Mesendoderm (in vitro differentiated cells): ENCODE data around the gene ZNF84.

Experiments used
- DNase-seq: peaks from one replicate; pipeline ENCODE4 v3.0.0; 2013
- H2AK5ac ChIP-seq: 2 replicates; pipeline ENCODE4 v1.6.1; 2013; ENCODE audit warnings: low read length, inconsistent platforms
- H2BK120ac ChIP-seq: 2 replicates; pipeline ENCODE4 v1.6.1; 2013; ENCODE audit warnings: low read depth, mild to moderate bottlenecking, low read length, moderate library complexity, mixed read lengths
- H2BK15ac ChIP-seq: replicated peaks from 2 replicates; pipeline ENCODE4 v1.6.1; 2013; ENCODE audit warnings: low read depth, mild to moderate bottlenecking, moderate library complexity
- H2BK5ac ChIP-seq: 2 replicates; pipeline ENCODE4 v1.6.1; 2013; ENCODE audit warnings: low read length, inconsistent platforms
- H3K18ac ChIP-seq: 2 replicates; pipeline ENCODE4 v1.6.1; 2013; ENCODE audit warnings: mild to moderate bottlenecking, low read length, mixed read lengths
- H3K23ac ChIP-seq: one replicate; pipeline ENCODE4 v1.6.1; 2013; ENCODE audit warnings: low read length
- H3K27ac ChIP-seq: 2 replicates; pipeline ENCODE4 v1.5.1; 2013; ENCODE audit warnings: low read depth, mild to moderate bottlenecking, inconsistent platforms, low read length, moderate library complexity
- H3K27me3 ChIP-seq: 2 replicates; pipeline ENCODE4 v1.6.1; 2013; ENCODE audit warnings: low read length, control low read depth, mild to moderate bottlenecking, inconsistent platforms; ENCODE audit not compliant: insufficient read depth, poor library complexity
- H3K36me3 ChIP-seq: 2 replicates; pipeline ENCODE4 v1.6.1; 2013; ENCODE audit warnings: low read length, inconsistent platforms; ENCODE audit not compliant: control insufficient read depth, insufficient read depth
- H3K4ac ChIP-seq: one replicate; pipeline ENCODE4 v1.6.1; 2013; ENCODE audit warnings: low read depth, mild to moderate bottlenecking, low read length, moderate library complexity
- H3K4me1 ChIP-seq: 2 replicates; pipeline ENCODE4 v1.6.1; 2013; ENCODE audit warnings: low read depth, low read length, inconsistent platforms; ENCODE audit not compliant: control insufficient read depth
- H3K4me2 ChIP-seq: 2 replicates; pipeline ENCODE4 v1.6.1; 2013; ENCODE audit warnings: low read length
- H3K4me3 ChIP-seq: 2 replicates; pipeline ENCODE4 v1.5.1; 2013; ENCODE audit warnings: mild to moderate bottlenecking, low read length
- H3K56ac ChIP-seq: one replicate; pipeline ENCODE4 v1.6.1; 2013; ENCODE audit warnings: low read length
- H3K79me1 ChIP-seq: 2 replicates; pipeline ENCODE4 v1.6.1; 2013; ENCODE audit warnings: low read length, inconsistent platforms
- H3K79me2 ChIP-seq: 2 replicates; pipeline ENCODE4 v1.6.1; 2013; ENCODE audit warnings: mild to moderate bottlenecking, low read length; ENCODE audit not compliant: control insufficient read depth, insufficient read depth
- H3K9ac ChIP-seq: 2 replicates; pipeline ENCODE4 v1.6.1; 2013; ENCODE audit warnings: low read length, inconsistent platforms
- H4K5ac ChIP-seq: one replicate; pipeline ENCODE4 v1.6.1; 2013; ENCODE audit warnings: low read length
- H4K8ac ChIP-seq: one replicate; pipeline ENCODE4 v1.6.1; 2013; ENCODE audit warnings: low read depth, mild to moderate bottlenecking, control low read depth, low read length, moderate library complexity
- WGBS: extraction: QIAGEN DNeasy Blood & Tissue Kit; methylation state at CpG from one replicate; pipeline ENCODE4 v1.1.7; 2013; ENCODE audit warnings: low lambda C conversion rate, missing lambda C conversion rate; ENCODE audit not compliant: insufficient coverage; ENCODE audit errors: extremely low coverage; 5-methylcytosine and 5-hydroxymethylcytosine counted together

ZNF84 gene

GRCh38 chr12:133083345-133083744, 46.0 kb downstream of the ZNF84 start:
- Histone ChIP-seq H3K23ac (no peak overlapping the region), H3K27ac (no peak overlapping the region), H3K4ac (no peak overlapping the region), H3K36me3 (peaks cover 3% of the 10 kb centered on the region), H2BK15ac (no peak overlapping the region), H4K8ac (no peak overlapping the region), H3K18ac (no peak overlapping the region), H3K56ac (no peak overlapping the region), H3K27me3 (no peaks in the 10 kb centered on the region), H3K4me1 (no peaks in the 10 kb centered on the region), H3K79me1 (peaks cover 6% of the 10 kb centered on the region), H2AK5ac (no peak overlapping the region), H3K79me2 (peaks cover 8% of the 10 kb centered on the region), H3K9ac (no peak overlapping the region), H3K4me2 (no peak overlapping the region), H2BK5ac (no peak overlapping the region), H2BK120ac (no peak overlapping the region), H3K4me3 (no peak overlapping the region), H4K5ac (no peak overlapping the region)
- no CpG with 5 or more reads among the region's 6 CpGs for WGBS
- no peak for DNase-seq

GRCh38 chr12:133105620-133106019, 68.3 kb downstream of the ZNF84 start:
- H3K4ac ChIP-seq: no peak overlapping the region
- no peak overlapping the region for H3K4me2 ChIP-seq
- no peak overlapping the region for H3K9ac ChIP-seq
- H2BK15ac ChIP-seq: no peak overlapping the region
- H3K4me1 ChIP-seq: no peaks in the 10 kb centered on the region
- no peak overlapping the region for H2BK5ac ChIP-seq
- no CpG with 5 or more reads among the region's 3 CpGs for WGBS
- H3K79me2 ChIP-seq: no peaks in the 10 kb centered on the region
- DNase-seq: peak; percentile 26
- no peaks in the 10 kb centered on the region for H3K79me1 ChIP-seq
- no peak overlapping the region for H2BK120ac ChIP-seq
- no peaks in the 10 kb centered on the region for H3K27me3 ChIP-seq
- no peak overlapping the region for H3K18ac ChIP-seq
- no peak overlapping the region for H4K5ac ChIP-seq
- peak overlapping the region; percentile 27 for H3K4me3 ChIP-seq
- no peak overlapping the region for H3K23ac ChIP-seq
- H3K27ac ChIP-seq: no peak overlapping the region
- peaks cover 10% of the 10 kb centered on the region for H3K36me3 ChIP-seq
- no peak overlapping the region for H4K8ac ChIP-seq
- H2AK5ac ChIP-seq: no peak overlapping the region
- no peak overlapping the region for H3K56ac ChIP-seq

GRCh38 chr12:133106253-133106652, 68.9 kb downstream of the ZNF84 start:
- Histone ChIP-seq H2BK120ac (no peak overlapping the region), H4K5ac (no peak overlapping the region), H3K36me3 (peaks cover 9% of the 10 kb centered on the region), H3K79me1 (no peaks in the 10 kb centered on the region), H3K23ac (no peak overlapping the region), H3K4ac (no peak overlapping the region), H3K27ac (no peak overlapping the region), H3K4me1 (no peaks in the 10 kb centered on the region), H4K8ac (no peak overlapping the region), H3K9ac (no peak overlapping the region), H2BK15ac (no peak overlapping the region), H3K18ac (no peak overlapping the region), H3K27me3 (no peaks in the 10 kb centered on the region), H2AK5ac (no peak overlapping the region), H2BK5ac (no peak overlapping the region), H3K79me2 (no peaks in the 10 kb centered on the region), H3K56ac (no peak overlapping the region), H3K4me2 (no peak overlapping the region), H3K4me3 (peak overlapping the region; percentile 27)
- peak; percentile 52 for DNase-seq
- no CpG with 5 or more reads among the region's 5 CpGs for WGBS

GRCh38 chr12:133107121-133107520, 69.8 kb downstream of the ZNF84 start:
- no peak overlapping the region for H2BK120ac ChIP-seq
- DNase-seq: no peak
- no peak overlapping the region for H3K18ac ChIP-seq
- H3K56ac ChIP-seq: no peak overlapping the region
- no peak overlapping the region for H2AK5ac ChIP-seq
- H3K27me3 ChIP-seq: no peaks in the 10 kb centered on the region
- H3K4me2 ChIP-seq: no peak overlapping the region
- H3K23ac ChIP-seq: no peak overlapping the region
- no peak overlapping the region for H4K8ac ChIP-seq
- no peak overlapping the region for H3K4me3 ChIP-seq
- H3K4me1 ChIP-seq: no peaks in the 10 kb centered on the region
- H3K9ac ChIP-seq: no peak overlapping the region
- no peak overlapping the region for H2BK15ac ChIP-seq
- no peak overlapping the region for H4K5ac ChIP-seq
- peaks cover 9% of the 10 kb centered on the region for H3K36me3 ChIP-seq
- H3K79me1 ChIP-seq: no peaks in the 10 kb centered on the region
- H2BK5ac ChIP-seq: no peak overlapping the region
- no peak overlapping the region for H3K27ac ChIP-seq
- no CpG with 5 or more reads among the region's 1 CpG for WGBS
- H3K4ac ChIP-seq: no peak overlapping the region
- H3K79me2 ChIP-seq: no peaks in the 10 kb centered on the region

- H3K4me2 ChIP-seq: no peak overlapping the region
- H3K18ac ChIP-seq: no peak overlapping the region
- H3K79me2 ChIP-seq: no peaks in the 10 kb centered on the region
- no peak overlapping the region for H3K27ac ChIP-seq
- H3K9ac ChIP-seq: no peak overlapping the region
- no peak overlapping the region for H2BK5ac ChIP-seq
- no peak overlapping the region for H4K5ac ChIP-seq
- no peak overlapping the region for H4K8ac ChIP-seq
- no peak overlapping the region for H3K4ac ChIP-seq
- no peak overlapping the region for H2AK5ac ChIP-seq
- no peaks in the 10 kb centered on the region for H3K4me1 ChIP-seq
- no peak overlapping the region for H3K4me3 ChIP-seq
- no peak overlapping the region for H2BK15ac ChIP-seq
- no CpG with 5 or more reads among the region's 2 CpGs for WGBS
- H3K23ac ChIP-seq: no peak overlapping the region
- DNase-seq: no peak
- H3K27me3 ChIP-seq: no peaks in the 10 kb centered on the region
- no peak overlapping the region for H2BK120ac ChIP-seq
- no peaks in the 10 kb centered on the region for H3K79me1 ChIP-seq
- peaks cover 9% of the 10 kb centered on the region for H3K36me3 ChIP-seq
- no peak overlapping the region for H3K56ac ChIP-seq
Measured at GRCh38 chr12:133108150-133108549, 70.8 kb downstream of the ZNF84 start.
